ENCODE measurements around the gene SERPINB1. TPM values are rescaled to one million over a fixed set of nuclear protein-coding genes. Genes with fewer than 3 reads are reported as not detected.

Gene SERPINB1
- total RNA-seq, 1 experiment from 2014 or later, result 73.2 TPM

DNA sequence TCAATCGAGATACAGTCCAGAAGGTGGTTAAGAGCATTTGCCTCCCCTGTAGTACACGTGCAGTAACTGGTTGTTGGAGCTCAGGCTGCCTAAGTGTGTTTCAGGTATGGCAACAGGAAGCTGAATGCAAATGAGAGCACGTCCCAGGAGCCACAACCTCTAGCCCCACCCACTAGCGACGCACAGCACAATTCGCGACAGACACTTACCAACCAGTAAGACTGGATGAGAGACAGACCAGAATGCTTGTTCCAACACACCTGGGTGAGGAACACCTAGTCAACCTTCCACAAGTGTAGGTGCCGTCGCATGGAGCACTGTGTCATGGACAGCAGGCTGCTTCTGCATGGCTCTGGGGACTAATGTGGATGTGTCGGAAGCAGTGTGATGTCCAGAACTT, 7.2 kb upstream of the SERPINB1 start:
- DNase-seq (ENCODE audit: low read depth, low spot score) (no peak), ATAC-seq (peak; percentile 43)
- POLR2A ChIA-PET, result interaction anchor here (0.7 to 2.3 kb wide), 5 partner anchors 9 to 205 kb away, joined by 3 to 8 read pairs (median 4); no protein-coding TSS in a partner anchor
- no TSS peak for BruUV-seq (replicated peaks)
- Histone ChIP-seq H3K4me1 (ENCODE audit: control insufficient read depth in 1 of 2, insufficient read depth in 2 of 2, low read length in 2 of 2) (peaks cover 26 to 76% of the 10 kb centered on the region in 2 experiments), H3K36me3 (ENCODE audit: control insufficient read depth in 1 of 2, insufficient read depth in 2 of 2, low read length in 2 of 2) (no peaks in the 10 kb centered on the region), H3K9me3 (ENCODE audit: control insufficient read depth in 1 of 2, insufficient read depth in 1 of 2, low read depth in 1 of 2, low read length in 2 of 2) (no peaks in the 10 kb centered on the region), H2AFZ (ENCODE audit: low read depth, low read length, poor library complexity, severe bottlenecking) (no peak overlapping the region), H3K4me2 (ENCODE audit: low read length) (peak overlapping the region; percentile 47), H3K4me3 (replicated peaks in 1 of 2; ENCODE audit: low read depth in 1 of 2, low read length in 2 of 2) (no peak overlapping the region), H3K27ac (ENCODE audit: low read depth, low read length) (no peak overlapping the region; the same call in 1 of the 2 replicates), H3K79me2 (ENCODE audit: insufficient read depth, low read length) (no peaks in the 10 kb centered on the region), H3K9ac (ENCODE audit: low read length) (peak overlapping the region; percentile 2; the same call in 1 of the 2 replicates), H4K20me1 (ENCODE audit: insufficient read depth) (no peaks in the 10 kb centered on the region), H3K9me2 (ENCODE audit: insufficient read depth) (no peaks in the 10 kb centered on the region), H3K27me3 (ENCODE audit: insufficient read depth, low read length) (no peaks in the 10 kb centered on the region)
- TF ChIP-seq, protein P1, sequence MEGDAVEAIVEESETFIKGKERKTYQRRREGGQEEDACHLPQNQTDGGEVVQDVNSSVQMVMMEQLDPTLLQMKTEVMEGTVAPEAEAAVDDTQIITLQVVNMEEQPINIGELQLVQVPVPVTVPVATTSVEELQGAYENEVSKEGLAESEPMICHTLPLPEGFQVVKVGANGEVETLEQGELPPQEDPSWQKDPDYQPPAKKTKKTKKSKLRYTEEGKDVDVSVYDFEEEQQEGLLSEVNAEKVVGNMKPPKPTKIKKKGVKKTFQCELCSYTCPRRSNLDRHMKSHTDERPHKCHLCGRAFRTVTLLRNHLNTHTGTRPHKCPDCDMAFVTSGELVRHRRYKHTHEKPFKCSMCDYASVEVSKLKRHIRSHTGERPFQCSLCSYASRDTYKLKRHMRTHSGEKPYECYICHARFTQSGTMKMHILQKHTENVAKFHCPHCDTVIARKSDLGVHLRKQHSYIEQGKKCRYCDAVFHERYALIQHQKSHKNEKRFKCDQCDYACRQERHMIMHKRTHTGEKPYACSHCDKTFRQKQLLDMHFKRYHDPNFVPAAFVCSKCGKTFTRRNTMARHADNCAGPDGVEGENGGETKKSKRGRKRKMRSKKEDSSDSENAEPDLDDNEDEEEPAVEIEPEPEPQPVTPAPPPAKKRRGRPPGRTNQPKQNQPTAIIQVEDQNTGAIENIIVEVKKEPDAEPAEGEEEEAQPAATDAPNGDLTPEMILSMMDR (IDR thresholded peaks at IDR 0.05 in 2 of 3, conservative IDR thresholded peaks at IDR 0.05 in 1 of 3; ENCODE audit: borderline replicate concordance in 1 of 3, insufficient read depth in 1 of 3, low read depth in 2 of 3, low read length in 2 of 3), result no peak
- peak; percentile 54 for TF ChIP-seq POLR2AphosphoS5 (IDR thresholded peaks at IDR 0.05; ENCODE audit: low read depth, low read length)
- no peak for TF ChIP-seq SP1 (IDR thresholded peaks at IDR 0.05; ENCODE audit: low read depth)
- TF ChIP-seq, protein P2, sequence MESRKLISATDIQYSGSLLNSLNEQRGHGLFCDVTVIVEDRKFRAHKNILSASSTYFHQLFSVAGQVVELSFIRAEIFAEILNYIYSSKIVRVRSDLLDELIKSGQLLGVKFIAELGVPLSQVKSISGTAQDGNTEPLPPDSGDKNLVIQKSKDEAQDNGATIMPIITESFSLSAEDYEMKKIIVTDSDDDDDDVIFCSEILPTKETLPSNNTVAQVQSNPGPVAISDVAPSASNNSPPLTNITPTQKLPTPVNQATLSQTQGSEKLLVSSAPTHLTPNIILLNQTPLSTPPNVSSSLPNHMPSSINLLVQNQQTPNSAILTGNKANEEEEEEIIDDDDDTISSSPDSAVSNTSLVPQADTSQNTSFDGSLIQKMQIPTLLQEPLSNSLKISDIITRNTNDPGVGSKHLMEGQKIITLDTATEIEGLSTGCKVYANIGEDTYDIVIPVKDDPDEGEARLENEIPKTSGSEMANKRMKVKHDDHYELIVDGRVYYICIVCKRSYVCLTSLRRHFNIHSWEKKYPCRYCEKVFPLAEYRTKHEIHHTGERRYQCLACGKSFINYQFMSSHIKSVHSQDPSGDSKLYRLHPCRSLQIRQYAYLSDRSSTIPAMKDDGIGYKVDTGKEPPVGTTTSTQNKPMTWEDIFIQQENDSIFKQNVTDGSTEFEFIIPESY (IDR thresholded peaks at IDR 0.05; ENCODE audit: extremely low read depth, insufficient replicate concordance, low read length), result no peak
- intact Hi-C loops (cut with micrococcal nuclease), result loop anchor here (5.0 kb wide), 1 partner anchor 203 kb away; no protein-coding TSS in a partner anchor
- CTCF ChIA-PET, result interaction anchor here (1.0 kb wide), 1 partner anchor 104 kb away, joined by 3 read pairs; no protein-coding TSS in a partner anchor
- RAD21 ChIA-PET (ENCODE audit: low non-redundant PET in 1 of 2, low total read pairs in 2 of 2, uncharacterized antibody in 2 of 2, unreplicated experiment in 2 of 2), result no interaction called here
